ENCODE measurements around the gene GNB1L.
A peak's percentile ranks its signal among the peaks of the same experiment; 100 is the strongest.

Gene GNB1L

GRCh38 chr22:19863571-19863970, 8.9 kb upstream of the GNB1L start:
- DNase-seq (no peak), ATAC-seq (no peak)

- peak; percentile 0 for DNase-seq
- ATAC-seq: no peak
Observed at GRCh38 chr22:19862619-19863246, 8.1 kb upstream of the GNB1L start.

GRCh38 chr22:19859861-19860510, 5.3 kb upstream of the GNB1L start:
- DNase-seq: no peak
- ATAC-seq: no peak

- ATAC-seq (no peak), DNase-seq (no peak)
Observed at GRCh38 chr22:19857382-19857781, 2.7 kb upstream of the GNB1L start.

- DNase-seq: peak; percentile 75
- ATAC-seq: peak; percentile 44
Observed at GRCh38 chr22:19855504-19856409, 1.1 kb upstream of the GNB1L start.

- DNase-seq (peak; percentile 22), ATAC-seq (no peak)
Observed at GRCh38 chr22:19853879-19854777, 546 bp downstream of the GNB1L start.

- DNase-seq: no peak
- ATAC-seq: no peak
Observed at GRCh38 chr22:19853058-19853878, 1.4 kb downstream of the GNB1L start.

- ATAC-seq: no peak
- no peak for DNase-seq
Observed at GRCh38 chr22:19852177-19852781, 2.4 kb downstream of the GNB1L start.

- ATAC-seq: no peak
Observed at GRCh38 chr22:19851291-19852176, 3.1 kb downstream of the GNB1L start.

GRCh38 chr22:19850763-19851109, 3.9 kb downstream of the GNB1L start:
- no peak for ATAC-seq
- no peak for DNase-seq

More at GRCh38 chr22:19851291-19852176, 3.1 kb downstream of the GNB1L start:
- DNase-seq: no peak

GRCh38 chr22:19849835-19850762, 4.6 kb downstream of the GNB1L start:
- DNase-seq (no peak), ATAC-seq (no peak)

- peak; percentile 29 for DNase-seq
Observed at GRCh38 chr22:19848298-19849224, 6.1 kb downstream of the GNB1L start.

GRCh38 chr22:19847345-19847632, 7.4 kb downstream of the GNB1L start:
- DNase-seq: no peak
- ATAC-seq: no peak

More at GRCh38 chr22:19848298-19849224, 6.1 kb downstream of the GNB1L start:
- ATAC-seq: no peak

- DNase-seq (no peak), ATAC-seq (no peak)
Observed at GRCh38 chr22:19846620-19847344, 7.9 kb downstream of the GNB1L start.

GRCh38 chr22:19845054-19845722, 9.5 kb downstream of the GNB1L start:
- no peak for DNase-seq
- peak; percentile 21 for ATAC-seq

- ATAC-seq (peak; percentile 15), DNase-seq (peak; percentile 13)
Observed at GRCh38 chr22:19844377-19845053, 10.2 kb downstream of the GNB1L start.
